Activated CD4-positive, alpha-beta T cell treated with anti-CD3 and anti-CD28 coated beads, Interleukin-2, Interleukin-6, amounts not matched to agents 100 ng/mL and 50 ng/mL, durations not matched to agents 16 hours and 8 hours (primary cell): Measurements from ENCODE around the gene SNX33.
"Not testable (repeated sequence)": the region's sequence is repeated elsewhere in the genome, so short reads cannot be mapped to it uniquely, and the experiment has no call there.

ENCODE experiments used
- DNase-seq: peaks from one replicate; pipeline ENCODE4 v3.0.0-alpha.2; 2020

The SNX33 gene, protein sequence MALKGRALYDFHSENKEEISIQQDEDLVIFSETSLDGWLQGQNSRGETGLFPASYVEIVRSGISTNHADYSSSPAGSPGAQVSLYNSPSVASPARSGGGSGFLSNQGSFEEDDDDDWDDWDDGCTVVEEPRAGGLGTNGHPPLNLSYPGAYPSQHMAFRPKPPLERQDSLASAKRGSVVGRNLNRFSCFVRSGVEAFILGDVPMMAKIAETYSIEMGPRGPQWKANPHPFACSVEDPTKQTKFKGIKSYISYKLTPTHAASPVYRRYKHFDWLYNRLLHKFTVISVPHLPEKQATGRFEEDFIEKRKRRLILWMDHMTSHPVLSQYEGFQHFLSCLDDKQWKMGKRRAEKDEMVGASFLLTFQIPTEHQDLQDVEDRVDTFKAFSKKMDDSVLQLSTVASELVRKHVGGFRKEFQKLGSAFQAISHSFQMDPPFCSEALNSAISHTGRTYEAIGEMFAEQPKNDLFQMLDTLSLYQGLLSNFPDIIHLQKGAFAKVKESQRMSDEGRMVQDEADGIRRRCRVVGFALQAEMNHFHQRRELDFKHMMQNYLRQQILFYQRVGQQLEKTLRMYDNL

GRCh38 chr15:75647370-75648155 lies at the start of gene SNX33:
Gene SNX33, plus strand, starts transcription at chr15:75647912. Its CDS starts 1,191 bp downstream, at chr15:75649103.
- DNase-seq: peak; percentile 57

DNA sequence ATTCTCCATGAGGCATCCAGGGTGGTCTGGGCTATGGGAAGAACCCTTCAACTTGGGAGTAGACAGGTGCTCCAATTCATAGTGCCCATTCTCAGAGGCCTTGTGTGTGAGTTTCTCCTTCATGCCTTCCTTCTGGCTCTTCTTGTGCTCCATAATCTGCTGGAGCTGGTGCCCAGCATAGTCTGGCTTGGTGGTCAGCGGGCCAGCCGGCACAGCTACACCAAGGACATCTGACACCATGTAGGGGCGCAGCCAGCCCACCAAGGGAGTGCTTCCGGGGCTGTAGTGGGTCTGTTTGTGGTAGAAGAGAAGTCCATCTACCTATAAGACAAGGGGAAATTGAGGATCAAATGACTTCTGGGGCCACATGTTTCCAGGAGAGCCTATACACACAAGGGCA lies 49.4 kb upstream of the SNX33 start:
- no peak for DNase-seq

DNA sequence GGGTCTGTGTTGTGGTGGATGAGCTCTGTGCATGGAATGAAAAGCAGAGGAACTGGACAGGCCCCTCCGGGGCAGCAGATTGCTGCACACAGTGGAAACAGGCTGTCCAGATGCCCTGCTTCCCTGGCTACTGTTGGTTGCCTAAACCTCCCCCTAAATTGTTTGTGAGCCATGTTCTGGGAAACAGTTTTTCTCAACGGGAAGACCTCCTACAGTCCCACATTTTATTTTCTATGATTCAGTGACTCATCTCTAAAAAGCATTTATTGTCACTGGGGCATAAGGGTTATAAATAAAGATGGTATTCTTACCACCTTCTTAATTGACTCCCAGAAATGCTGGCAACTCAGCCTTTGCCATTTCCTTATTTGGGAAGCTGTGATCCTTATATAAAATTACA lies 48.3 kb upstream of the SNX33 start:
- no peak for DNase-seq

GRCh38 chr15:75606026-75606425 lies 41.7 kb upstream of the SNX33 start:
- DNase-seq: no peak

DNA sequence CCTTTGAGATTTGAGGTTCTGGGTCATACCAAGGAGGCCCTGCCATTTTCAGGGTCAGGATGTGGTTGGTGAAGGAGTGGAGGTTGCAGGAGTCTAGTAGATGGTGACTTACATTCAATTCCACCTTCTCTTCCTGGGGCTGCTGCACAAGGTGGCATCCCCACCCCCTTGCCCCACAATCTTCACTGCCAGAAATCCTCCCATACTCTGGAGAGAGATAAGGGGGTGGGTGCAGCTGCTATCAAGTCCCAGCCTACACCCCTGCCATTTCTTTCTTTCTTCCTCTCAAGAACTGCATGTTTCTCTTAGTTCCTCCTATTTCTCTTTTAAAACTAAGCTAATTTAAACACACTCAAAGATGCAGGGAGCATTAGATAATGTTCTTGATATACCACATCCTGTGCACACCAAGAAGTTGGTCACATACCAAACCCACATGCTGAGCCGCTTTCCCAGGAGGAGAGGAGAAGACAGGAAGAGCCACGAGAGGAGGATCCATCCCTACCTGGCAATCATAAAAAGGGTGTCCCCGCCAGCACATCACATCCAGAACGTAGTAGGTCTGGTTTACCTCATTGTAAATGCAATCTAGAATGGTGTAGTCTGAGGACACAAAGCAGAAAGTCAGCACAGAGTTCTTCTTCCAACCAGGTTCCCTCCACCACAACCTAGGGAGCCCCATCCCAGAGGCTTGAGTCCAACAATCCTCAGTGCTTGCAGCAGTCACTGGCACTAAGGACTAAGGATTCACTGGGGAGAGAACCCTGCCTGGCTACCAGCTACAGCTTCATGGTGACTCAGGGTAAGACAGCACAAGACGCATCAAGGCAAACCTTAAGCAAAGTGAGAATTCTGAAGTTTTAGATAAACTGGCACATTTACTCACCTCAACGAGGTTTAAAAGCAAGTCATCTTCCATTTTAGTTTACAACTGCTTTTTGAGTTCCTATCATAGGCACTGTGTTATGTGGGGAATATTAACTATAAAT lies 40.7 kb upstream of the SNX33 start:
- peak; percentile 37 for DNase-seq

DNA sequence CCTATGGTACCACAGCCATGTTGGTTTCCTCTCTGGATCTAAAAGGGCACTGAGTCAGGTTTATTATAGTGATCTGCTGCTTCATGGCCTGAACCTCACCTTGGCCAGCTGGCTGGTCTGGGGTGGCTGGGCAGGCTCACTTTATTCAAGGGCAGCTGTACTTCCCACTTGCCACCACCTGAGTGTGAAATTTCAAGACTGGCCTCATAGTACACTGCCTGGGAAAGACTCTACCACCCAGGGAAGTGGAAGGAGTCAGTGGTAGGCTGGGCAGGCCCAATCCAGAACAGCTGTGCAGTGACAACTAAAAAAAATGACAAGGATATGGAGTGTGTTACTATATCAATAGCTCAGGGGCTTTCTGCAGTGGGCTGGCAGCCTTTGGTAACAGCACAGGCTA lies 30.9 kb upstream of the SNX33 start:
- no peak for DNase-seq

DNA sequence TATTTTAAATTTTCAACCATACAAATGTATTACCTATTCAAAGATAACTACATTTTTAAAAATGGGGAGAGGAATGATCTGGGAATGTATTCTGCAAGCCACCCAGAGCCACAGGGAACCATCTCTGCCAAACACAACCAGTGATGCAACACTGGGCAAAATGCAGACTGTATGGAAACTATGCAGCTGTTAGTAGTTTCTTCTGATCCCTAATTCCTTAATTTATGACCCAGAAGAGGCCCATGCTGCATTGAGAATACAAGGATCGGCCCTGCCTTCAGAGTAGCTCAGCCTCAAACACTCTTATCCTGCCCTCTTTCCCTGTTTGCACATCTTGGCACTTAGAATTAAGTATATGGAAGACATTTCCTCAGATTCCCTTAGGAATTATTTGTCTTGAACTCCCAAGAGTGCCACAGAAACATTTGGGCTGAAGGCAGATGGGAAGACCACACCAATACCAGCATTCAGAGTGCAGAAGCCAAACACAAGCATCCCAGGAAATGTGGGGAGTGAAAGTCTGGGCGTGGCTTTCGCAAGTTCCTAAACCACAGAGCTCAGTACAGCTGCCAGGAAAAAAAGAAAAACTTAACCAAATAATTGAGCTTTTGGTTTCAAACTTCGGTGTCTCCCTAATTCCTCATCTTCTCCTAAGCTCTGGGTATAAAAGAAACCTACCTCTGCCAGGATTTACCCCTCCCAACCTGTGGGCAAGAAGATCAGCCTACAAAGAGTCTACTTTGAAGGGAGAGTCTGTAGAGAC lies 27.5 kb upstream of the SNX33 start:
- no peak for DNase-seq

GRCh38 chr15:75620841-75621391 lies 26.8 kb upstream of the SNX33 start:
- no peak for DNase-seq

- DNase-seq: no peak
Measured at GRCh38 chr15:75622505-75622904, 25.2 kb upstream of the SNX33 start.

- DNase-seq: peak; percentile 97
Measured at GRCh38 chr15:75625542-75626347, 22.0 kb upstream of the SNX33 start, which contains the start of gene SNUPN. Gene SNUPN, minus strand, starts transcription at chr15:75625725. Its CDS starts 4,674 bp downstream, at chr15:75621051.

DNA sequence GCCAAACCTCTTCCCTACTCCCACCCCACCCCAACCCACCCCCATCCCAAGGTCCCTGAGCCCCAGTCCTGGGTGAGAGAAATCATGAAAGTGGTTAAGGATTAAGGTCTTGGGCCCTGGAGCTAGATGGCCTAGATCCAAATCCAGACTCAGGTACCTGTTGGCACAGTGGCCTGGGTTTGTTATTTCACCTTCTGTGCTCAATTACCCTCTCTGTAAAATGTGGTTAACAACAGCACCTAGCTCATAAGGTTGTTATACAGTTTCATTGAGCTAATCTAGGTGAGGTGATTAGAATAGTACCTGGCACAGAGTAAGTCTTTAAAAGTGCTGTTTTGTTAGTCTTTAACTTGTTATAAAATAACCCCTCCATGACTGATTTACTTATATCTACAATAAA lies 15.8 kb upstream of the SNX33 start:
- DNase-seq: no peak

- DNase-seq: not testable (repeated sequence)
Measured at GRCh38 chr15:75633922-75634321, 13.8 kb upstream of the SNX33 start.

- DNase-seq: no peak
Measured at GRCh38 chr15:75636026-75636425, 11.7 kb upstream of the SNX33 start.

DNA sequence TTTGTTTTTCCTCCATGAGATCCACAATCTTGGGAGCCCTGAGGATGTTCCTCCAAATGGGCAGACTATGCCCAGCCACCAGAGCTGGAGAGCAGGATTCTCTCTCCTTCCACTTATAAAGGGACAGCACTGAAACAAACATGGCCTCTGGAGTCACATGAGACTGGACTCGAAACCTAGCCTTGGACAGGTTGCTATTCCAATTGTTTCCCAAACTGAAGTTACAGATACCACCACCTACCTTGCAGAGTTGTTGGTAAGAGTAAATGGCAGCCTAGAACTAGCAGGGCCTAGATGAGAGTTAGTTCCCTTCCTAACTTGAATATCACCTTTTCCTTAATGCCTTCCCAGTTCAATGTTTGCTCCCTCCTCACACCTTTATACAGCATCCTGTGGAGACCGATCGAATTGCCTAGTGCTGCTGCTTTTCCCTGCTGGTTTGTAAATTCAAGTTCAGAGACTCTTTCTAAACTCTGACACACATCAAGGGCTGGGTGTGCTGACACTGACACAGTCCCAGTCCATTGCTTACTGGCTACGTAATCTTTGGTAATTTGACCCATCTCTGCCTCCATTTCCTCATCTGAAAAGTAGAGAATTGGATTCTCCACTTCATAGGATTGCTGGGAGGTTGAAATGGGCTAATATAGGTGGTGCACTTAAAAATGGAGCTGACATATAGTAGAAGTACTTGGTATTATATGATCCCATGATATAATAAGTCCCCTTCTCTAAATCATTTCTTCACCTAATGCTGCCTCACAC lies 10.3 kb upstream of the SNX33 start:
- no peak for DNase-seq

DNA sequence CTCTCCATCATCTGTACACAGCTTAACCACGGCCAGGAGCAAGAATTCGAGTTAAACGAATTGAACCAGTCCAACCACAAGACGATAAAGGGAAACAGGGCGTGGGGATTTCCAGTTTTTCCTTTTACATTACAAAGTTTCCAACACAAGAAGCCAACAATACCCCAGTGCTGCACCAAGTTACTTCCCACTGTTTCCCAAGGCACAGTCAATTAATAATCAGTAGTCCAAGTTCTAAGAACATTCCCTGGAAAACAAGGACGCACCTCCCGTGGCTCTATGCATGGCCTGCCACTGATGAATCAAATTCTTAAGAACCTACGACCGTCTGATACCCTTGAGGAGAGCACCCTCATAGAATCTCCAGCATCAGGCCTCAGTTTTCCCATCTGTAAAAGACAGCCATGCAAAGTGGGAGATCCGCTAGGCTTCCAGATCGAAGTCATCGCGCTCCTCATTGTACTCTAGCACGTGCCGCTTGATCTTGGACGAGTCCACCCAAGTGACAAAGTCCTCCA lies 8.5 kb upstream of the SNX33 start:
- peak; percentile 24 for DNase-seq

- DNase-seq: peak; percentile 98
Measured at GRCh38 chr15:75639709-75640482, 7.8 kb upstream of the SNX33 start, which contains the start of gene IMP3. Gene IMP3, minus strand, starts transcription at chr15:75640224. Its CDS starts 56 bp downstream, at chr15:75640168.

DNA sequence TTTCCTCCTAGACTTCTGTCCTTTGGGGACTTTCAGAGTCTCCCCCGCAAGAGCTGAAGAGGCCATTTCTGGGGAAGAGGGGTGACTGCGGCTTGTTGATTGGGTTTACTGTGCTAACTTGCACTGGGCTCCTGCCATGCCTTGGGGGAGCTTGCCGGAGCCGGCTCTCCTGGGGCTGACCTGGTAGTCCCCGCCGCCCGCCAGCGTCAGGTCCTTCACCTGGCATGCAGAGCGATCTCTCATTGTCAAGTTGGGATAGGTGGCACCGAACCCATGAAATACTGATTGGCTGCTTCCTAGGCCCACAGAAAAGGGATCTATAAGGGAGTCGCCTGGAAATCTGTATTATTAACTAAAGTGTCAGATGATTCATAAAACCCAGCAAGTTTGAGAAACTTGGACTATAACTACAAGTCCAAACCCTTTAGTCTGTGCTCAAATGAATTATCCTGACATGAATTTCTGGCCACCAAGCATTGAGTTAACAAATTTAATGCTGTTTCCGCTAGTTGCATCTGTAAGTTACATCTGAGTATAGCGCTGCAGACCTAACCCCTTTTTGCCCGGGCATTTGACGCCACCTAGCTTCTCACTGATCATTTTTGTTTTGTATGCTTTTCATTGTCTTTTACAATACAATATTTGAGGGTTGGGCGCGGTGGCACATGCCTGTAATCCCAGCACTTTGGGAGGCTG lies 7.1 kb upstream of the SNX33 start:
- peak; percentile 74 for DNase-seq

DNA sequence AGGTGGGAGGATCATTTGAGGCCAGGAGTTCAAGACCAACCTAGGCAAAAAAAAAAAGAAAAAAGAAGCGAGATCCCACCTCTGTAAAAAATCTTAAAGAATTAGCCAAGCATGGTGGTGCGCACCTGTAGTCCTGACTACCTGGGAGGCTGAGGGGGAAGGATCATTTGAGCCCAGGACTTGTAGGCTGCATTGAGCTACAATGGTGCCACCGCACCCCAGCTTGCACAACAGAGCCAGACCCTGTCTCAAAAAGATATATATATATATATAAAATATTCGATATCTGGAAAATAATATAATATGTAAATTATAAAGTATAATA lies 6.6 kb upstream of the SNX33 start:
- DNase-seq: no peak
